ENCODE measurements around the gene SCAMP3.

DNA sequence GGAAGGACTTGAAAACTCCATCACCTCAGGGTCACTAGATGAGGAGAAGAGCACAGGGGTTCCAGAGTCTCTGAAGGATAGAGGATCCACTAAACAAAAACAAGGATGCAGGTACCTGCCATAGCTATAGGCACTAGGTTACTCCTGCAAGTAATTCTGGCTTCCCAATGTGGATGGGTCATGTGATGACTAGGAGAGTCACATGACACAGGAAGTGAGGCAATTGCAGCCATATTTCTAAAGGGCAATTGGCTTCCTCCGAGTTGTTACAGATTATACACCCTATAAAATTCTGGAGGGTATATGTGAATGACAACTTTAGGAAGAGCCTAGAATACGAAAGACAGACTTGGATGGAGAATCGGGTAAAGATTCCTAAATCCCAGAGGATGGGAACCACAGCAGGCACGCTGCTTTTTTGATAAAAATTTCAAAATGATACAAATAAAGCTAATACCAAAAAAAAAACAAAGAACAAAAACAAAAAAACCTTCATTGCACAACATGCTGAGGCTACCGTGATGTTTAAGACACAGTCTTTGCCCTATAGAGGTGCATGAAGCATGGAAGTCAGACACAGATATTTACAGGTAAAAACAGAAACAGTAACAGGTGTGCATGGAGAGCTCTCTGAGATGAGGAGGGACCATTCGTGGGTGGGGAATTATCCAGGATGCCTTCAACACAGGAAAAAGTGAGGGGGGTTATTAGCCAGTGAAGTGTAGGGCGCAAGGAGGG, 43.1 kb downstream of the SCAMP3 start:
- TF ChIP-seq, protein P1, sequence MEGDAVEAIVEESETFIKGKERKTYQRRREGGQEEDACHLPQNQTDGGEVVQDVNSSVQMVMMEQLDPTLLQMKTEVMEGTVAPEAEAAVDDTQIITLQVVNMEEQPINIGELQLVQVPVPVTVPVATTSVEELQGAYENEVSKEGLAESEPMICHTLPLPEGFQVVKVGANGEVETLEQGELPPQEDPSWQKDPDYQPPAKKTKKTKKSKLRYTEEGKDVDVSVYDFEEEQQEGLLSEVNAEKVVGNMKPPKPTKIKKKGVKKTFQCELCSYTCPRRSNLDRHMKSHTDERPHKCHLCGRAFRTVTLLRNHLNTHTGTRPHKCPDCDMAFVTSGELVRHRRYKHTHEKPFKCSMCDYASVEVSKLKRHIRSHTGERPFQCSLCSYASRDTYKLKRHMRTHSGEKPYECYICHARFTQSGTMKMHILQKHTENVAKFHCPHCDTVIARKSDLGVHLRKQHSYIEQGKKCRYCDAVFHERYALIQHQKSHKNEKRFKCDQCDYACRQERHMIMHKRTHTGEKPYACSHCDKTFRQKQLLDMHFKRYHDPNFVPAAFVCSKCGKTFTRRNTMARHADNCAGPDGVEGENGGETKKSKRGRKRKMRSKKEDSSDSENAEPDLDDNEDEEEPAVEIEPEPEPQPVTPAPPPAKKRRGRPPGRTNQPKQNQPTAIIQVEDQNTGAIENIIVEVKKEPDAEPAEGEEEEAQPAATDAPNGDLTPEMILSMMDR (conservative IDR thresholded peaks at IDR 0.05 in 1 of 2, IDR thresholded peaks at IDR 0.05 in 1 of 2; ENCODE audit: extremely low read depth in 1 of 2, insufficient read depth in 1 of 2, low read depth in 1 of 2, low read length in 2 of 2): no peak
- no peak for TF ChIP-seq EZH2 (IDR thresholded peaks at IDR 0.05; ENCODE audit: borderline replicate concordance, low read length)

Measured in mammary epithelial cell (primary cell).